H54 (cell line): ENCODE measurements around the gene REM2.
"Not testable (repeated sequence)": the region's sequence is repeated elsewhere in the genome, so short reads cannot be mapped to it uniquely, and the experiment has no call there.

ENCODE experiments used
- DNase-seq: peaks from one replicate; pipeline ENCODE4 v3.0.0; 2011; ENCODE audit warnings: low spot score, mixed read lengths; ENCODE audit not compliant: insufficient read length
- FAIRE-seq: peaks from 3 replicates; lab custom pipeline; 2011; peaks lifted over from hg19 to GRCh38; lab: Jason Lieb, UNC
- POLR2A ChIP-seq: IDR thresholded peaks from 2 replicates; pipeline ENCODE4 v1.6.1; 2011; ENCODE audit warnings: low read depth, mild to moderate bottlenecking, low read length

Gene REM2

DNA sequence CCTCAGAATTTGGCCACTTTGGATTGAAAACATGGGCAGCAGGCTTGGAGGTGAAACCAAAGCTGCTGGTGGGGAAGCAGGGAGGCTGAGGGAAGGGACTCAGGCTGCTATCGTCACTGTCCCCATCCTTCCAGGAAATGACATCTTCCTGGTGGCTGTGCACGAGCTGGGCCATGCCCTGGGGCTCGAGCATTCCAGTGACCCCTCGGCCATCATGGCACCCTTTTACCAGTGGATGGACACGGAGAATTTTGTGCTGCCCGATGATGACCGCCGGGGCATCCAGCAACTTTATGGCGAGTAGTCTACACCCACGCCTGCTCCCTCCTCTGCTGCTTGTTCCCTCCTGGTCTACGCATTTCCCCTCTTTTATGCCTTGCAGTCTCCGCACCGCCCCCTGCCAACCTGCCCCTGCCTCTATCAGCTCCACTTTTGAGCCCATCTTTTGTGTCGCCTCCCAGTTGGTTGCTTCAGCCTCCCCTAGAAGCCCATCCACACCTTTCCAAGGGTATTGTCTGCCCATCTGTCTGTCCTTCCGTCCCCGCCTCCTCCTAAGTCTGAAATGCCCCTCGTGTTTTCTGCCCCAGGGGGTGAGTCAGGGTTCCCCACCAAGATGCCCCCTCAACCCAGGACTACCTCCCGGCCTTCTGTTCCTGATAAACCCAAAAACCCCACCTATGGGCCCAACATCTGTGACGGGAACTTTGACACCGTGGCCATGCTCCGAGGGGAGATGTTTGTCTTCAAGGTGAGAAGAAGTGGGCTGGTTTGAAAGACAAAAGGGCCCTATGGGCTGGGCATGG lies 39.7 kb upstream of the REM2 start:
- FAIRE-seq (no peak), DNase-seq (no peak)
- no peak for TF ChIP-seq POLR2A

DNA sequence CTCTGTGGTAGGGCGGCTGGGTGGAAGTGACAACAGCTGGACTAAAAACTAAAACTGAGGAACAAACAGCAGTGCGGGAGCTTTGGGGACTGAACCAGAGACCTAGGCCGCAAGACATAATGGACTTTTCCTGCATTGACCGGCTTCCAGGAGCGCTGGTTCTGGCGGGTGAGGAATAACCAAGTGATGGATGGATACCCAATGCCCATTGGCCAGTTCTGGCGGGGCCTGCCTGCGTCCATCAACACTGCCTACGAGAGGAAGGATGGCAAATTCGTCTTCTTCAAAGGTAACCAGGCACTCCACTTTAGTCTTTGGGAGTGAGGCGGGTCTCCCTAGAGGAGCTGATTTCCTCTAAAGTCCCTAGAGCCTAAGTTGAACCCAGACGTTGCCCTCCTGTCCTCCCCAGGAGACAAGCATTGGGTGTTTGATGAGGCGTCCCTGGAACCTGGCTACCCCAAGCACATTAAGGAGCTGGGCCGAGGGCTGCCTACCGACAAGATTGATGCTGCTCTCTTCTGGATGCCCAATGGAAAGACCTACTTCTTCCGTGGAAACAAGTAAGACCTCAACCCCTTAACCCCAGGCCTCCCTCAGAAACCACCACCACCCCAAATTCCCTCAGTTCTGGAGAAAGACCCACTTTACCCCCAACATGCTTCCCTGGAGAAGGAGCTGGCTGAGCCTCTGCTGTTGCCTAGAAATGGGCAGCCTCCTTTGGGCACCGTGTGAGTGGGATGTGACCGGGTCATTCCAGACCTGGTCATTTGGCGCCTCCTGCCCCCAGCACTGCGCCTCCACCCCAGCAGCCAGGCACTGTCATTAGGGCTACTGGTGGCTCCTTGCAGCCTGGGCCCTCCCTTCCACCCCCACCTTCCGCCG lies 38.6 kb upstream of the REM2 start:
- FAIRE-seq (no peak), DNase-seq (no peak)

DNA sequence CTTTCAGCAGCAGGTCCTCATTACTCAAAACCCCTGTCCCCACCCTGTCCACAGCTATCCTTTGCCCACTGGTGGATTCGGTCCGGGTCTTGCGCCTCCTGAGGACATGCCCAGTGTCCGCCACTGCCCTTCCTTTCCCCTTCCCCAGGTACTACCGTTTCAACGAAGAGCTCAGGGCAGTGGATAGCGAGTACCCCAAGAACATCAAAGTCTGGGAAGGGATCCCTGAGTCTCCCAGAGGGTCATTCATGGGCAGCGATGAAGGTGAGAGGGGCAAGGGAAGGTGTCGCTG lies 38.0 kb upstream of the REM2 start:
- FAIRE-seq (no peak), DNase-seq (no peak)
- TF ChIP-seq POLR2A, result no peak

More for the DNA sequence above, 38.6 kb upstream of the REM2 start:
- no peak for TF ChIP-seq POLR2A

DNA sequence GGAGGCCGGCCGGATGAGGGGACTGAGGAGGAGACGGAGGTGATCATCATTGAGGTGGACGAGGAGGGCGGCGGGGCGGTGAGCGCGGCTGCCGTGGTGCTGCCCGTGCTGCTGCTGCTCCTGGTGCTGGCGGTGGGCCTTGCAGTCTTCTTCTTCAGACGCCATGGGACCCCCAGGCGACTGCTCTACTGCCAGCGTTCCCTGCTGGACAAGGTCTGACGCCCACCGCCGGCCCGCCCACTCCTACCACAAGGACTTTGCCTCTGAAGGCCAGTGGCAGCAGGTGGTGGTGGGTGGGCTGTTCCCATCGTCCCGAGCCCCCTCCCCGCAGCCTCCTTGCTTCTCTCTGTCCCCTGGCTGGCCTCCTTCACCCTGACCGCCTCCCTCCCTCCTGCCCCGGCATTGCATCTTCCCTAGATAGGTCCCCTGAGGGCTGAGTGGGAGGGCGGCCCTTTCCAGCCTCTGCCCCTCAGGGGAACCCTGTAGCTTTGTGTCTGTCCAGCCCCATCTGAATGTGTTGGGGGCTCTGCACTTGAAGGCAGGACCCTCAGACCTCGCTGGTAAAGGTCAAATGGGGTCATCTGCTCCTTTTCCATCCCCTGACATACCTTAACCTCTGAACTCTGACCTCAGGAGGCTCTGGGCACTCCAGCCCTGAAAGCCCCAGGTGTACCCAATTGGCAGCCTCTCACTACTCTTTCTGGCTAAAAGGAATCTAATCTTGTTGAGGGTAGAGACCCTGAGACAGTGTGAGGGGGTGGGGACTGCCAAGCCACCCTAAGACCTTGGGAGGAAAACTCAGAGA lies 37.0 kb upstream of the REM2 start:
- FAIRE-seq, result no peak
- DNase-seq, result no peak
- no peak for TF ChIP-seq POLR2A

DNA sequence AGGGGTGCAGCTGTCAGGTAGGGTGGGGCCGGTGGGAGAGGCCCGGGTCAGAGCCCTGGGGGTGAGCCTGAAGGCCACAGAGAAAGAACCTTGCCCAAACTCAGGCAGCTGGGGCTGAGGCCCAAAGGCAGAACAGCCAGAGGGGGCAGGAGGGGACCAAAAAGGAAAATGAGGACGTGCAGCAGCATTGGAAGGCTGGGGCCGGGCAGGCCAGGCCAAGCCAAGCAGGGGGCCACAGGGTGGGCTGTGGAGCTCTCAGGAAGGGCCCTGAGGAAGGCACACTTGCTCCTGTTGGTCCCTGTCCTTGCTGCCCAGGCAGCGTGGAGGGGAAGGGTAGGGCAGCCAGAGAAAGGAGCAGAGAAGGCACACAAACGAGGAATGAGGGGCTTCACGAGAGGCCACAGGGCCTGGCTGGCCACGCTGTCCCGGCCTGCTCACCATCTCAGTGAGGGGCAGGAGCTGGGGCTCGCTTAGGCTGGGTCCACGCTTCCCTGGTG lies 36.2 kb upstream of the REM2 start:
- no peak for TF ChIP-seq POLR2A
- FAIRE-seq (no peak), DNase-seq (no peak)

DNA sequence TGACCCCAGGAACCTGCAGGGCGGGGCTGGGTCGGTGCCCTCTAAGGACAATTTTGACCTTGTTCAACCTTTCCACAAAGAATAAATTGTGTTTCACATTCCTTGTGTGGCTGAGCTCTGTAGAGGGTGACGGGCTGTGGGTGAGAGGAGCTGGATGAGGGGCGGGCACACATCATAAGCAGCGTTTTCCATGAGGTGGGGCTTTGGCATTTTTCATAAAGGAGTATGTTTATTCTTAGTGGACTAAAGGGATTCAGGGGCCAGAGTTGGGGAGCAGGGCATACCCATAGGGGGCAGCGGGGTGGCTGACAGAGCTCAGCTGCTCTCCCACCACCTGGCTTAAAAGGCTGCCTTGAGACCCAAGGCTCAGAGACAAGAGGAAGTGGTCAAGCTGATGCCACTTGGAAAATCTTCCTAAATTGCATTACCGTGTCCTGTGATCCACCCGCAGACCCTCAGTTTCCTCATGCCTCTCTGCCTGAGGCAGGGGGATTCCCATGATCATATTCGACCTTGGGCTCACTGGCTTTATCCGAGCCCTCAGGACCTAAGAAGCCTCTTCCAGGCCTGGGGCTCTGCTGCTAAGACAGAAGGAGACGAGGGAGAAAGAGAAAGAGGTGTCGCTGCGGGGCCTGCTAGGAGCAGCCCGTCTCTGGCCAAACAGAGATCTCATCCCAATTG lies 35.2 kb upstream of the REM2 start:
- DNase-seq (no peak), FAIRE-seq (no peak)
- no peak for TF ChIP-seq POLR2A

DNA sequence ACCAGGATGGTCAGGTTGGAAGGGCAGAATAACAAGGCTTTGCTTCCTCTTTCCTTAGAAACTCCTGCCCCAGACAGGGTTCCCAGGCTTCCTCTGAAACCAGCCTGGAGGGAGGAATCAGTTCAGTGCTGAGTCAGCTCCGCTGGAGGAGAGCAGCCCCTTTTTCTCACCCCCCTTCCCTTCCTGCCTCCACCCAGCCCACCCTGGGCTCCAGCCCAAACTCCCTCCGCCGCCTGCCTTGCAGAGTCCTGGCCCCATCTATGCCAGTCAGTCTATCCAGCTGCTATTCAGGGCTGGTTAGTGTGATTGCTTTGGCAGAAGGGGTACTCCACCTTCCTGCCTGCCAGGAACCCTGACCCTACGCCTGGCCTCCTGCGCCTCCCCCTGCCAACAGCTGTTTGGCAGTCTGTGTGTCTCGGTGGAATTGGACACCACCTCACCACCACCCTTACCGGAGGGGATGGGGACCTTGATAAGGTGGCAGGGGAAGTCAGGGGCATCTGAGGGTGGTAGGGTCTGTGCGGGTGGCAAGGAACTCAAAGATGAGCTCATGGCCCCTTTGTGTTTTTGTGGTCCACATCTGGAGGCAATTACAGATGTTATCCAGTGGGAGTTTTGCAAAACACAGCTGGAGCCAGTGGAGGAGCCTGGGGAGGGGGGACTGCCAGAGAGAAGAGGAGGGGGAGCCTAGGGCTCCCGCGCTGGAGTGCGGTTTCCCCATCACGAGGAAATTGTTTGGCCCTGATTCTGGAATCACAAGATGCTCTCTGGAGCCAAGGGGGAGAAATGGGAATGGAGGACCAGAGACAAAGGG lies 34.5 kb upstream of the REM2 start:
- no peak for DNase-seq
- FAIRE-seq, result no peak
- TF ChIP-seq POLR2A, result no peak

DNA sequence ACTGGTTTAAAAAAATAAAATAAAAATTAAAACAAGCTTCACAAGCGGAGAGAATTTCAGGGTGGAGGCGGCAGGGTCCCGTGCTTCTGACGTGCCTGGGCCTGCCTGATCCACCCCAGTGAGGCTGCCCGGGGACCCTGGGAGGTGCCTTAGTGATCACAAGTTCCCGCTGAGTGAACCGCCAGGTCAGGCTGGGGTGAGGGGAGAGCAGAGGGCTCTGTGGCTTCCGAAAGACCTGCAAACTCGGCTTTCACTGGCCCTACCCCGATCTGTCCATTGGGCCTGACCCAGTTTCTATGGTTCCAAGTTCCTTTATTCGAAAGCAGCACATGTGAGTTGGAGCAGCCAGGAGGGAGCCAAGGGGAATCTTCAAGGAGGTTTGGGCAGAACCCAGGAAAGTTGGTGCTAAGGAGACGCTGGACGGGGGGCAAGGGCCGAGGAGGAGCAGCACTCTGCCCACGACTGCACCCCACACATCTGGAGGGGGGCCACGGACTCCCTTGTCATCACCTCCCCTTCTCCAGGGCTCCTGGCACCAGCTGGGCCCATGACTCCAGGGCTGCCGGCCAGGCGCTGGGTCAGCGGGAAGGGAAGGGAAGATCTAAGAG lies 33.7 kb upstream of the REM2 start:
- DNase-seq, result no peak
- no peak for TF ChIP-seq POLR2A
- FAIRE-seq, result no peak

DNA sequence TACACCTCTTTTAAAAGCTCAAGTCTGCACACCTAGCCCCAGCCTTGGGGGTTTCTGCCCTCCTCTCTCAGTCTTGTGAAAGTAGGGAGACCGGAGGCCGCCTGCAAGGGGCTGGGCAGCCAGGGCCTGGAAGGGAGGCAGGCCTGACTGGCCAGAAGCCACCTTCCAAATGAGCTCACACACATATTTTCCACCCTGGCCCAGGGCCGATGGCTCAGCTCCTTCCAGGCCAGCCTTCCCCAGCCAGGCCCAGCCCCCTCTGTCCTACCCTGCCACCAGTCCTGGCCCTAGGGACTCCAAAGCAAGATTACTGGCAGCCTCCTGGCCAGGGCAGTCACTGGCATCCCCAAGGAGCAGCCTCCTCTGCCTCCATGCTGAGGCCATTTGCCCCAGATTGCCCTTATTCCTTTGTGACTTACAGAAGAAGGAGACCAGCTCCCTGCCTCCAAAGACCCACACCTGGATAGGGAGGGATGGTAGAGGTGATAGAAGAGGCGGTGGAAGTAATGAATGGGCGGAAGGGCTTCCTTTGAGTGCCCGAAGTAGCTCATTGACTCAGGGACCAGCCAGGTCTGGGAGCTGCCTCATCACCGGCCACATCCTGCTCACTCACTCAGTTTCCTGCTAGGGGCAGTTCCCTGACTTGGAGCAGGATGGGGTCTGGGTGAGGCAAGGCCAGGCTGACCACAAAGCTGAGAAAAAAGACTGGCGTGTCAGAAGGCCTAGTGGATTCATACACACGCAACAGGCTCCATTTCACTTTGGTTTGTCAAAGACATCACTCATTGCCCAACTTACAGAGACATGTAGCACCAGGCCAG lies 31.9 kb upstream of the REM2 start:
- peak; percentile 60 for FAIRE-seq
- peak; percentile 63 for DNase-seq
- TF ChIP-seq POLR2A, result 0 out of 2 replicates have a peak, but pooled peaks have one; percentile 10

DNA sequence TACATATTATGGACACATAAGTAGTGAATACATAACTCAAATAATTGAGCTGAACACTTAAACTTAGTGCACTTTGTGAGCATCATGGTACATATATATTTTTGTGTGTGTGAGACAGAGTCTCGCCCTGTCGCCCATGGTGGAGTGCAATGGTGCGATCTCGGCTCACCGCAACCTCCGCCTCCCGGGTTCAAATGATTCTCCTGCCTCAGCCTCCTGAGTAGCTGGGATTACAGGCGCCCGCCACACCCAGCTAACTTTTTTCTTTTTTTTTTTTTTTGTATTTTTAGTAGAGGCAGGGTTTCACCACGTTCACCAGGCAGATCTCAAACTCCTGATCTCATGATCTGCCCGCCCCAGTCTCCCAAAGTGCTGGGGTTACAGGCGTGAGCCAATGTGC lies 30.8 kb upstream of the REM2 start:
- DNase-seq, FAIRE-seq: not testable (repeated sequence)

DNA sequence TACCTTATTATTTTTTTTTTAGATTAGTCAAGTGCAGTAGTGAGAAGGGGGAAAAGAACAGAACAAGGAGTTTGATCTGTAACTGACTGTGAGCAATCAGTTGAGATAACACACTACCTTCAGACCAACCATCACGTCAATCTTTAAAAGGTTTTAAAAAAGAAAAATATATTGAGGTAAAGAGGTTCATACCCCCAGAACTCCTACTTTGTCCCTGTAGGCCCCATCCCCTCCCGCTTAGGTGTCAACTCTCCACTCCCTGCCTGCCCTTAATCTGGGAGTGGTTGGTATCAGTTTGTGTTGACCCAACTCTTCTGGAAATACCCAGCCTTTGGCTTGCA lies 30.5 kb upstream of the REM2 start:
- no peak for FAIRE-seq
- no peak for DNase-seq
- TF ChIP-seq POLR2A, result no peak
